ENCODE results near the gene NMUR2.

The NMUR2 gene

GRCh38 chr5:152405145-152405544 lies at the start of gene NMUR2:
NMUR2 (minus strand) TSS chr5:152405279; CDS start chr5:152405113, 166 bp downstream.
- DNase-seq (ENCODE audit: low read depth), result peak; percentile 2
- H3K4me3 ChIP-seq (ENCODE audit: low read depth, low read length), result no peak within 1 kb of the TSS
- TF ChIP-seq MYC (IDR thresholded peaks at IDR 0.05; ENCODE audit: low read depth, low read length) (no peak), MAX (IDR thresholded peaks at IDR 0.05; ENCODE audit: low read depth, low read length) (no peak), CTCF (IDR thresholded peaks at IDR 0.05; ENCODE audit: low read depth, low read length) (no peak), POLR2A (IDR thresholded peaks at IDR 0.05; ENCODE audit: extremely low read depth, insufficient read length) (no peak)

GRCh38 chr5:152443935-152444334 lies 38.9 kb upstream of the NMUR2 start:
- no peak overlapping the region for H3K4me3 ChIP-seq (ENCODE audit: low read depth, low read length)
- no peak for DNase-seq (ENCODE audit: low read depth)
- no peak for TF ChIP-seq CTCF (IDR thresholded peaks at IDR 0.05; ENCODE audit: low read depth, low read length)
- TF ChIP-seq MAX (IDR thresholded peaks at IDR 0.05; ENCODE audit: low read depth, low read length), result no peak
- no peak for TF ChIP-seq MYC (IDR thresholded peaks at IDR 0.05; ENCODE audit: low read depth, low read length)
- TF ChIP-seq POLR2A (IDR thresholded peaks at IDR 0.05; ENCODE audit: extremely low read depth, insufficient read length), result no peak

- DNase-seq (ENCODE audit: low read depth), result no peak
- no peak for TF ChIP-seq CTCF (IDR thresholded peaks at IDR 0.05; ENCODE audit: low read depth, low read length)
- no peak for TF ChIP-seq MAX (IDR thresholded peaks at IDR 0.05; ENCODE audit: low read depth, low read length)
- no peak for TF ChIP-seq POLR2A (IDR thresholded peaks at IDR 0.05; ENCODE audit: extremely low read depth, insufficient read length)
- TF ChIP-seq MYC (IDR thresholded peaks at IDR 0.05; ENCODE audit: low read depth, low read length), result no peak
- no peak overlapping the region for H3K4me3 ChIP-seq (ENCODE audit: low read depth, low read length)
Measured at GRCh38 chr5:152439791-152440190, 34.7 kb upstream of the NMUR2 start.

- TF ChIP-seq CTCF (IDR thresholded peaks at IDR 0.05; ENCODE audit: low read depth, low read length), result no peak
- TF ChIP-seq POLR2A (IDR thresholded peaks at IDR 0.05; ENCODE audit: extremely low read depth, insufficient read length), result no peak
- no peak for TF ChIP-seq MYC (IDR thresholded peaks at IDR 0.05; ENCODE audit: low read depth, low read length)
- TF ChIP-seq MAX (IDR thresholded peaks at IDR 0.05; ENCODE audit: low read depth, low read length), result no peak
- H3K4me3 ChIP-seq (ENCODE audit: low read depth, low read length), result no peak overlapping the region
- no peak for DNase-seq (ENCODE audit: low read depth)
Measured at GRCh38 chr5:152437866-152438265, 32.8 kb upstream of the NMUR2 start.

DNA sequence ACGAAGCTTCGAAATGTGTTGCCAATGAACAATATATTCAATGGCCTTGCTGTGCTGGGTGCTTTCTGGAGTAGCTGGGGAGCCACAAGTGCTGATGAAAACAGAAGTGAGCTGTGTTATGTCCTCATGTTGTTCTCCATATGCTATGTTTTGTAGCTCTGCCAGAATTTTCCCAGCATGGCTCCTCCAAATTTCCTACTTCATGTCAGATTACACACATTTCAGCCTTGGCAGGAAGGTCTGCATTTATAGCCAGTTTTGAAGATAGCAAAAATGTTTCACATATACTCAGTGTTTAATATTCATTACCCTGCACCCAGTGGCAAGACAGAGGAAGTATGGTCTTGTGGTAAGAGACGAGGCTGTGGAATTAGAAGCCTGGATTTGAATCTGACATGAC lies 22.6 kb upstream of the NMUR2 start:
- H3K4me3 ChIP-seq (ENCODE audit: low read depth, low read length), result no peak overlapping the region
- no peak for DNase-seq (ENCODE audit: low read depth)
- no peak for TF ChIP-seq CTCF (IDR thresholded peaks at IDR 0.05; ENCODE audit: low read depth, low read length)
- no peak for TF ChIP-seq MAX (IDR thresholded peaks at IDR 0.05; ENCODE audit: low read depth, low read length)
- TF ChIP-seq POLR2A (IDR thresholded peaks at IDR 0.05; ENCODE audit: extremely low read depth, insufficient read length), result no peak
- TF ChIP-seq MYC (IDR thresholded peaks at IDR 0.05; ENCODE audit: low read depth, low read length), result no peak

DNA sequence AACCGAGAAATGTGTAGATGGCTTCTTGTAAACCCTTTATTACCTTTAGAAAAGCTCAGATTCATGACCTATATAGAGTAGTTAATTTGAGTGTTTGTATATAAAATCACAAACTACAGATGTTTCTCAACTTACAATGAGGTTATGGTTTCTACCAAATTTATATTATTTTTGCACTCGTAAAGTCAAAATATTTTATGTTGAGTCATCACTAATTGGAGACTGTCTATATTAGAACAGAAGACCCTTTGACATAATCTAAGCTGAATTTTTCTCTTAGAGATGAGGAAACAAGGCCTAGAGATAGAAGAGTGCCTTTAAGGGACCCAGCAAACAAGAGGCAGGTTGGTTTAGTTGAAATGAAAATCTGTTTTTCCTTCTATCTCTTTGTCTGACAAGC lies 20.0 kb upstream of the NMUR2 start:
- no peak overlapping the region for H3K4me3 ChIP-seq (ENCODE audit: low read depth, low read length)
- TF ChIP-seq MAX (IDR thresholded peaks at IDR 0.05; ENCODE audit: low read depth, low read length) (no peak), POLR2A (IDR thresholded peaks at IDR 0.05; ENCODE audit: extremely low read depth, insufficient read length) (no peak), CTCF (IDR thresholded peaks at IDR 0.05; ENCODE audit: low read depth, low read length) (no peak), MYC (IDR thresholded peaks at IDR 0.05; ENCODE audit: low read depth, low read length) (no peak)
- no peak for DNase-seq (ENCODE audit: low read depth)

Measured in NB4 (cell line).